IgD-negative memory B cell (primary cell): ENCODE data around the gene PDLIM4. TPM values are rescaled to one million over a fixed set of nuclear protein-coding genes. Genes with fewer than 3 reads are reported as not detected.

Source experiments
- H3K27ac Mint-ChIP-seq, 3 donors: one replicate each; pipeline ENCODE4 v1.8.0; 2020 to 2022; ENCODE audit warnings: mild to moderate bottlenecking in 3 of 3, mixed read lengths in 3 of 3, moderate library complexity in 1 of 3
- H3K27me3 Mint-ChIP-seq: one replicate; pipeline ENCODE4 v1.8.0; 2021; ENCODE audit warnings: mixed read lengths
- H3K36me3 Mint-ChIP-seq: one replicate; pipeline ENCODE4 v1.8.0; 2020; ENCODE audit warnings: mild to moderate bottlenecking, mixed read lengths
- H3K4me1 Mint-ChIP-seq, 3 donors: one replicate each; pipeline ENCODE4 v1.8.0; 2020 to 2022; ENCODE audit warnings: mixed read lengths in 3 of 3, mild to moderate bottlenecking in 1 of 3
- H3K4me3 Mint-ChIP-seq, 4 donors: one replicate each; pipeline ENCODE4 v1.8.0; 2020 to 2022; ENCODE audit warnings: mild to moderate bottlenecking in 4 of 4, mixed read lengths in 4 of 4, moderate library complexity in 3 of 4
- H3K9me3 Mint-ChIP-seq, 3 donors: one replicate each; pipeline ENCODE4 v1.8.0; 2020 to 2021; ENCODE audit warnings: mixed read lengths in 3 of 3, mild to moderate bottlenecking in 1 of 3
- polyA plus RNA-seq: library from polyadenylated mRNA; unstranded; fragments of 300-500 nt; fragmentation: Illumina TruSeq; gene quantifications from one replicate; pipeline ENCODE4 v1.2.3, GENCODE V29; 2021

PDLIM4 gene
- polyA plus RNA-seq = not detected

GRCh38 chr5:132257131-132258101 is at the start of gene PDLIM4:
Gene PDLIM4, plus strand, starts transcription at chr5:132257696. Its CDS starts 39 bp downstream, at chr5:132257735.
- Mint-ChIP-seq H3K9me3 (no peaks in the 10 kb centered on the region), H3K27me3 (peaks cover 17% of the 10 kb centered on the region), H3K4me1 (no peaks in the 10 kb centered on the region), H3K36me3 (peaks cover 3% of the 10 kb centered on the region), H3K4me3 (peak within 1 kb of the TSS in 1 of 4 donors; percentile 67), H3K27ac (no peak within 1 kb of the TSS)

- H3K4me3 Mint-ChIP-seq = no peak overlapping the region
- peaks cover 0 to 3% (median 0%) of the 10 kb centered on the region in 3 donors for H3K4me1 Mint-ChIP-seq
- H3K36me3 Mint-ChIP-seq = peaks cover 2% of the 10 kb centered on the region
- H3K27me3 Mint-ChIP-seq = no peaks in the 10 kb centered on the region
- H3K27ac Mint-ChIP-seq = no peak overlapping the region
- H3K9me3 Mint-ChIP-seq = no peaks in the 10 kb centered on the region
These were observed 49.7 kb upstream of the PDLIM4 start for GRCh38 chr5:132207778-132208177.

GRCh38 chr5:132209131-132209530 is 48.4 kb upstream of the PDLIM4 start:
- Mint-ChIP-seq H3K27me3 (no peaks in the 10 kb centered on the region), H3K4me3 (no peak overlapping the region), H3K9me3 (no peaks in the 10 kb centered on the region), H3K27ac (no peak overlapping the region), H3K4me1 (peaks cover 0 to 3% (median 0%) of the 10 kb centered on the region in 3 donors), H3K36me3 (peaks cover 2% of the 10 kb centered on the region)

- no peaks in the 10 kb centered on the region for H3K9me3 Mint-ChIP-seq
- no peaks in the 10 kb centered on the region for H3K27me3 Mint-ChIP-seq
- no peak overlapping the region for H3K4me3 Mint-ChIP-seq
- H3K27ac Mint-ChIP-seq = no peak overlapping the region
- no peaks in the 10 kb centered on the region for H3K4me1 Mint-ChIP-seq
- H3K36me3 Mint-ChIP-seq = peaks cover 2% of the 10 kb centered on the region
These were observed 47.5 kb upstream of the PDLIM4 start for GRCh38 chr5:132209901-132210545.

- Mint-ChIP-seq H3K9me3 (no peaks in the 10 kb centered on the region), H3K4me3 (no peak overlapping the region), H3K4me1 (no peaks in the 10 kb centered on the region), H3K36me3 (peaks cover 2% of the 10 kb centered on the region), H3K27me3 (no peaks in the 10 kb centered on the region), H3K27ac (no peak overlapping the region)
These were observed 46.6 kb upstream of the PDLIM4 start for GRCh38 chr5:132210944-132211343.

- Mint-ChIP-seq H3K27ac (no peak overlapping the region), H3K4me1 (no peaks in the 10 kb centered on the region), H3K36me3 (peaks cover 2% of the 10 kb centered on the region), H3K27me3 (no peaks in the 10 kb centered on the region), H3K9me3 (no peaks in the 10 kb centered on the region), H3K4me3 (no peak overlapping the region)
These were observed 45.7 kb upstream of the PDLIM4 start for GRCh38 chr5:132211787-132212186.

- no peak overlapping the region for H3K4me3 Mint-ChIP-seq
- H3K36me3 Mint-ChIP-seq = no peaks in the 10 kb centered on the region
- no peaks in the 10 kb centered on the region for H3K9me3 Mint-ChIP-seq
- no peak overlapping the region for H3K27ac Mint-ChIP-seq
- H3K4me1 Mint-ChIP-seq = no peaks in the 10 kb centered on the region
- no peaks in the 10 kb centered on the region for H3K27me3 Mint-ChIP-seq
These were observed 43.8 kb upstream of the PDLIM4 start for GRCh38 chr5:132213666-132214065.

GRCh38 chr5:132214491-132214890 is 43.0 kb upstream of the PDLIM4 start:
- Mint-ChIP-seq H3K36me3 (no peaks in the 10 kb centered on the region), H3K9me3 (no peaks in the 10 kb centered on the region), H3K27me3 (no peaks in the 10 kb centered on the region), H3K27ac (no peak overlapping the region), H3K4me3 (no peak overlapping the region), H3K4me1 (no peaks in the 10 kb centered on the region)

GRCh38 chr5:132215329-132215728 is 42.2 kb upstream of the PDLIM4 start:
- Mint-ChIP-seq H3K4me3 (no peak overlapping the region), H3K9me3 (no peaks in the 10 kb centered on the region), H3K27me3 (no peaks in the 10 kb centered on the region), H3K4me1 (no peaks in the 10 kb centered on the region), H3K36me3 (no peaks in the 10 kb centered on the region), H3K27ac (no peak overlapping the region)

GRCh38 chr5:132218321-132218720 is 39.2 kb upstream of the PDLIM4 start:
- H3K4me3 Mint-ChIP-seq = no peak overlapping the region
- H3K27me3 Mint-ChIP-seq = no peaks in the 10 kb centered on the region
- peaks cover 5 to 10% (median 7%) of the 10 kb centered on the region in 3 donors for H3K4me1 Mint-ChIP-seq
- no peaks in the 10 kb centered on the region for H3K9me3 Mint-ChIP-seq
- no peaks in the 10 kb centered on the region for H3K36me3 Mint-ChIP-seq
- H3K27ac Mint-ChIP-seq = no peak overlapping the region

- H3K27me3 Mint-ChIP-seq = no peaks in the 10 kb centered on the region
- H3K4me1 Mint-ChIP-seq = peaks cover 10 to 12% (median 10%) of the 10 kb centered on the region in 3 donors
- H3K9me3 Mint-ChIP-seq = no peaks in the 10 kb centered on the region
- no peaks in the 10 kb centered on the region for H3K36me3 Mint-ChIP-seq
- H3K4me3 Mint-ChIP-seq = no peak overlapping the region
- no peak overlapping the region for H3K27ac Mint-ChIP-seq
These were observed 38.1 kb upstream of the PDLIM4 start for GRCh38 chr5:132219289-132219970.

- Mint-ChIP-seq H3K27me3 (no peaks in the 10 kb centered on the region), H3K4me1 (peaks cover 10 to 12% (median 10%) of the 10 kb centered on the region in 3 donors), H3K27ac (no peak overlapping the region), H3K9me3 (no peaks in the 10 kb centered on the region), H3K4me3 (no peak overlapping the region), H3K36me3 (no peaks in the 10 kb centered on the region)
These were observed 37.5 kb upstream of the PDLIM4 start for GRCh38 chr5:132219981-132220380.

- Mint-ChIP-seq H3K36me3 (no peaks in the 10 kb centered on the region), H3K4me1 (peaks cover 10 to 12% (median 10%) of the 10 kb centered on the region in 3 donors), H3K4me3 (no peak overlapping the region), H3K27ac (no peak overlapping the region), H3K27me3 (peaks cover 2% of the 10 kb centered on the region), H3K9me3 (no peaks in the 10 kb centered on the region)
These were observed 37.0 kb upstream of the PDLIM4 start for GRCh38 chr5:132220491-132220890.

GRCh38 chr5:132221781-132222648 is 35.5 kb upstream of the PDLIM4 start:
- Mint-ChIP-seq H3K36me3 (no peaks in the 10 kb centered on the region), H3K27me3 (peaks cover 5% of the 10 kb centered on the region), H3K4me3 (no peak overlapping the region), H3K9me3 (no peaks in the 10 kb centered on the region), H3K4me1 (peaks cover 10 to 12% (median 11%) of the 10 kb centered on the region in 3 donors), H3K27ac (no peak overlapping the region)
